Liver (tissue), 3 donors: ENCODE data around the gene PBOV1.

Experiments used
- EGR1 ChIP-seq, 2 donors: IDR thresholded peaks; 2 replicates each; pipeline ENCODE4 v1.6.1; 2016 to 2018; ENCODE audit warnings: antibody characterized with exemption in 2 of 2, low read depth in 2 of 2
- FOXA1 ChIP-seq: IDR thresholded peaks from 2 replicates; pipeline ENCODE4 v1.6.1; 2016; ENCODE audit warnings: antibody characterized with exemption
- GABPA ChIP-seq, 2 donors: IDR thresholded peaks in 1 of 2; conservative IDR thresholded peaks in 1 of 2; 2 replicates each; pipeline ENCODE4 v1.6.1; 2016; ENCODE audit warnings: antibody characterized with exemption in 2 of 2, mild to moderate bottlenecking in 1 of 2, moderate library complexity in 1 of 2
- HNF4G ChIP-seq: IDR thresholded peaks from 2 replicates; pipeline ENCODE4 v1.6.1; 2016; ENCODE audit warnings: antibody characterized with exemption
- RAD21 ChIP-seq, 2 donors: IDR thresholded peaks; 2 replicates each; pipeline ENCODE4 v1.6.1; 2016; ENCODE audit warnings: antibody characterized with exemption in 2 of 2, mild to moderate bottlenecking in 2 of 2
- RXRA ChIP-seq, 2 donors: IDR thresholded peaks; 2 replicates each; pipeline ENCODE4 v1.6.1; 2017 to 2018; ENCODE audit warnings: antibody characterized with exemption in 2 of 2, mild to moderate bottlenecking in 1 of 2
- TAF1 ChIP-seq: conservative IDR thresholded peaks from 2 replicates; pipeline ENCODE4 v1.6.1; 2016; ENCODE audit warnings: antibody characterized with exemption, mild to moderate bottlenecking
- YY1 ChIP-seq: IDR thresholded peaks from 2 replicates; pipeline ENCODE4 v1.6.1; 2016; ENCODE audit warnings: antibody characterized with exemption, mild to moderate bottlenecking
- TF ChIP-seq, protein P1 (sequence below): fragments of 150-350 bp; IDR thresholded peaks from 2 replicates; pipeline ENCODE4 v1.5.1; 2017; ENCODE audit warnings: improper control_type of control experiment, low read depth, low read length; ENCODE audit not compliant: missing input control
- TF ChIP-seq, protein P2 (sequence below): IDR thresholded peaks from 2 replicates; pipeline ENCODE4 v1.6.1; 2016; ENCODE audit warnings: antibody characterized with exemption
- TF ChIP-seq, protein P3 (sequence below): IDR thresholded peaks from 2 replicates; pipeline ENCODE4 v1.6.1; 2016; ENCODE audit warnings: antibody characterized with exemption, mild to moderate bottlenecking
- donor health status: healthy.
- donor health status: healthy.

DNA sequence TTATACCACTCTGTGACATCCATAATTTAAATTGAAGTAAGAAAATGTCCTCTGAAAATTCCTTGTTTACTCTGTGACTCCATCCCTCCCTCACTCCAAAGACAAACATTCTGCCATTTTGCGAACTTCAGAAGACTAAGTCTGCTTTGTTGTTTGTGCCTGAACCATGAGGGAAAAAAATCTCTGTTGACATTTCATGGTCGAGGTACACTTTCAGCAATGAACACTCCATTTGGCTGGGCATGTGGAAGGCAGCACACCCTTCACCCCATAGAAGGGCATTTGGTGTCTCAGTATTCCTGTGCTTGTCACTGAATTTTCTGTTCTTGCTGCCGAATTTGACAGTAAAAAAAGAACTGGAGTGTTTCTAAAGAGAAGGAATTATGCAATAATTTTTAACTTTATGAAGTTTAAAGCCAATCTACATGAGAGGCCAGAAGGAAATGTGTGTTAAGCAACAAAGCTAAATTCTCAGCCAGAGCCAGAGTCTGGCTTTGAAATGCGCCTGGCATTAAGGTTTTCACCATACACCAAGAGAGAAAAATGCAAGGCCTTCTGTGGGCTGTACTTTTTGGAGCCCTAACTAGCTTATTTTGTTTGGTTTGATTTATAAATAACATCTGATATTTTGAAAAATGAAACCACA lies 4.7 kb upstream of the PBOV1 start:
- TF ChIP-seq HNF4G = no peak
- TF ChIP-seq, protein P1, sequence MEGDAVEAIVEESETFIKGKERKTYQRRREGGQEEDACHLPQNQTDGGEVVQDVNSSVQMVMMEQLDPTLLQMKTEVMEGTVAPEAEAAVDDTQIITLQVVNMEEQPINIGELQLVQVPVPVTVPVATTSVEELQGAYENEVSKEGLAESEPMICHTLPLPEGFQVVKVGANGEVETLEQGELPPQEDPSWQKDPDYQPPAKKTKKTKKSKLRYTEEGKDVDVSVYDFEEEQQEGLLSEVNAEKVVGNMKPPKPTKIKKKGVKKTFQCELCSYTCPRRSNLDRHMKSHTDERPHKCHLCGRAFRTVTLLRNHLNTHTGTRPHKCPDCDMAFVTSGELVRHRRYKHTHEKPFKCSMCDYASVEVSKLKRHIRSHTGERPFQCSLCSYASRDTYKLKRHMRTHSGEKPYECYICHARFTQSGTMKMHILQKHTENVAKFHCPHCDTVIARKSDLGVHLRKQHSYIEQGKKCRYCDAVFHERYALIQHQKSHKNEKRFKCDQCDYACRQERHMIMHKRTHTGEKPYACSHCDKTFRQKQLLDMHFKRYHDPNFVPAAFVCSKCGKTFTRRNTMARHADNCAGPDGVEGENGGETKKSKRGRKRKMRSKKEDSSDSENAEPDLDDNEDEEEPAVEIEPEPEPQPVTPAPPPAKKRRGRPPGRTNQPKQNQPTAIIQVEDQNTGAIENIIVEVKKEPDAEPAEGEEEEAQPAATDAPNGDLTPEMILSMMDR = no peak
- TF ChIP-seq EGR1 (IDR thresholded peaks at IDR 0.05; ENCODE audit: low read depth in 2 of 2) = no peak
- TF ChIP-seq YY1 = no peak
- TF ChIP-seq TAF1 = no peak
- no peak for TF ChIP-seq RAD21 (IDR thresholded peaks at IDR 0.05)
- TF ChIP-seq, protein P2, sequence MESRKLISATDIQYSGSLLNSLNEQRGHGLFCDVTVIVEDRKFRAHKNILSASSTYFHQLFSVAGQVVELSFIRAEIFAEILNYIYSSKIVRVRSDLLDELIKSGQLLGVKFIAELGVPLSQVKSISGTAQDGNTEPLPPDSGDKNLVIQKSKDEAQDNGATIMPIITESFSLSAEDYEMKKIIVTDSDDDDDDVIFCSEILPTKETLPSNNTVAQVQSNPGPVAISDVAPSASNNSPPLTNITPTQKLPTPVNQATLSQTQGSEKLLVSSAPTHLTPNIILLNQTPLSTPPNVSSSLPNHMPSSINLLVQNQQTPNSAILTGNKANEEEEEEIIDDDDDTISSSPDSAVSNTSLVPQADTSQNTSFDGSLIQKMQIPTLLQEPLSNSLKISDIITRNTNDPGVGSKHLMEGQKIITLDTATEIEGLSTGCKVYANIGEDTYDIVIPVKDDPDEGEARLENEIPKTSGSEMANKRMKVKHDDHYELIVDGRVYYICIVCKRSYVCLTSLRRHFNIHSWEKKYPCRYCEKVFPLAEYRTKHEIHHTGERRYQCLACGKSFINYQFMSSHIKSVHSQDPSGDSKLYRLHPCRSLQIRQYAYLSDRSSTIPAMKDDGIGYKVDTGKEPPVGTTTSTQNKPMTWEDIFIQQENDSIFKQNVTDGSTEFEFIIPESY = no peak
- no peak for TF ChIP-seq GABPA (IDR thresholded peaks at IDR 0.05 in 1 of 2, conservative IDR thresholded peaks at IDR 0.05 in 1 of 2)
- no peak for TF ChIP-seq FOXA1
- TF ChIP-seq, protein P3, sequence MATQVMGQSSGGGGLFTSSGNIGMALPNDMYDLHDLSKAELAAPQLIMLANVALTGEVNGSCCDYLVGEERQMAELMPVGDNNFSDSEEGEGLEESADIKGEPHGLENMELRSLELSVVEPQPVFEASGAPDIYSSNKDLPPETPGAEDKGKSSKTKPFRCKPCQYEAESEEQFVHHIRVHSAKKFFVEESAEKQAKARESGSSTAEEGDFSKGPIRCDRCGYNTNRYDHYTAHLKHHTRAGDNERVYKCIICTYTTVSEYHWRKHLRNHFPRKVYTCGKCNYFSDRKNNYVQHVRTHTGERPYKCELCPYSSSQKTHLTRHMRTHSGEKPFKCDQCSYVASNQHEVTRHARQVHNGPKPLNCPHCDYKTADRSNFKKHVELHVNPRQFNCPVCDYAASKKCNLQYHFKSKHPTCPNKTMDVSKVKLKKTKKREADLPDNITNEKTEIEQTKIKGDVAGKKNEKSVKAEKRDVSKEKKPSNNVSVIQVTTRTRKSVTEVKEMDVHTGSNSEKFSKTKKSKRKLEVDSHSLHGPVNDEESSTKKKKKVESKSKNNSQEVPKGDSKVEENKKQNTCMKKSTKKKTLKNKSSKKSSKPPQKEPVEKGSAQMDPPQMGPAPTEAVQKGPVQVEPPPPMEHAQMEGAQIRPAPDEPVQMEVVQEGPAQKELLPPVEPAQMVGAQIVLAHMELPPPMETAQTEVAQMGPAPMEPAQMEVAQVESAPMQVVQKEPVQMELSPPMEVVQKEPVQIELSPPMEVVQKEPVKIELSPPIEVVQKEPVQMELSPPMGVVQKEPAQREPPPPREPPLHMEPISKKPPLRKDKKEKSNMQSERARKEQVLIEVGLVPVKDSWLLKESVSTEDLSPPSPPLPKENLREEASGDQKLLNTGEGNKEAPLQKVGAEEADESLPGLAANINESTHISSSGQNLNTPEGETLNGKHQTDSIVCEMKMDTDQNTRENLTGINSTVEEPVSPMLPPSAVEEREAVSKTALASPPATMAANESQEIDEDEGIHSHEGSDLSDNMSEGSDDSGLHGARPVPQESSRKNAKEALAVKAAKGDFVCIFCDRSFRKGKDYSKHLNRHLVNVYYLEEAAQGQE = no peak
- TF ChIP-seq RXRA (IDR thresholded peaks at IDR 0.05) = no peak
